ENCODE results near the gene MATK. TPM values are rescaled to one million over a fixed set of nuclear protein-coding genes. Genes with fewer than 3 reads are reported as not detected.

MATK gene
- polyA plus RNA-seq, 1 donor from 2014 or later = 2.6 TPM

DNA sequence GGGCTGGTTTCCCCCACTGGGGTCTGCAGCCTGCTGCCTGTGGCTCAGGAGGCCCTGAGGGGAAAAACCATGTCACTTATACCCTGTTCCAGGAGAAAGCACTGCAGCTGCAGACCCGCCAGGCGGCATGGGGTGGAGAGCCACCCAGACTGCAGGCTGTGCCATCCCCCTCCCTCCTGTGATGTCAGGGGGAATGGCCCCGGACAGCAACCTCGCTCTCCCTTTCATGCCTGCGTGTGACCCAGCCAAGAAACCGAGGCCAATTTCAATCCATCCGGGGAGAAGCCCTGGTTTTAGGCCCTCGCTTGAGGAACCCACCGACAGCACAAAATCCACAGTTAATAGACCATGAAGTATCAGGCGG lies 37.2 kb upstream of the MATK start:
- no peaks in the 10 kb centered on the region for H3K27me3 ChIP-seq (ENCODE audit: insufficient read depth, low read depth, low read length)
- H3K9ac ChIP-seq (ENCODE audit: low read length) = no peak overlapping the region
- H3K36me3 ChIP-seq (ENCODE audit: insufficient read depth, low read length) = no peaks in the 10 kb centered on the region
- H3K79me2 ChIP-seq (replicated peaks; ENCODE audit: insufficient read depth, low read length) = no peaks in the 10 kb centered on the region
- H3K4me2 ChIP-seq (ENCODE audit: low read length) = no peak overlapping the region
- H2AFZ ChIP-seq (ENCODE audit: low read depth, low read length) = no peak overlapping the region
- H3K9me2 ChIP-seq (ENCODE audit: insufficient read depth, low read length) = no peaks in the 10 kb centered on the region
- H3K4me3 ChIP-seq (ENCODE audit: low read length) = no peak overlapping the region
- H3K27ac ChIP-seq (ENCODE audit: low read length) = no peak overlapping the region
- H3K9me3 ChIP-seq (ENCODE audit: low read length) = no peaks in the 10 kb centered on the region
- no peaks in the 10 kb centered on the region for H3F3A ChIP-seq (ENCODE audit: insufficient read depth, low read length, poor library complexity, severe bottlenecking)
- TF ChIP-seq EP300 (conservative IDR thresholded peaks at IDR 0.05; ENCODE audit: poor library complexity, severe bottlenecking) (no peak), TAF1 (IDR thresholded peaks at IDR 0.05; ENCODE audit: low read depth) (no peak), EZH2 (IDR thresholded peaks at IDR 0.05; ENCODE audit: borderline replicate concordance, insufficient read depth, low read length, poor library complexity, severe bottlenecking) (no peak), POLR2AphosphoS5 (IDR thresholded peaks at IDR 0.05) (no peak), MXI1 (conservative IDR thresholded peaks at IDR 0.05; ENCODE audit: poor library complexity, severe bottlenecking) (no peak), SMC3 (conservative IDR thresholded peaks at IDR 0.05; ENCODE audit: poor library complexity) (no peak), RAD21 (conservative IDR thresholded peaks at IDR 0.05) (no peak)
- TF ChIP-seq, protein P1, sequence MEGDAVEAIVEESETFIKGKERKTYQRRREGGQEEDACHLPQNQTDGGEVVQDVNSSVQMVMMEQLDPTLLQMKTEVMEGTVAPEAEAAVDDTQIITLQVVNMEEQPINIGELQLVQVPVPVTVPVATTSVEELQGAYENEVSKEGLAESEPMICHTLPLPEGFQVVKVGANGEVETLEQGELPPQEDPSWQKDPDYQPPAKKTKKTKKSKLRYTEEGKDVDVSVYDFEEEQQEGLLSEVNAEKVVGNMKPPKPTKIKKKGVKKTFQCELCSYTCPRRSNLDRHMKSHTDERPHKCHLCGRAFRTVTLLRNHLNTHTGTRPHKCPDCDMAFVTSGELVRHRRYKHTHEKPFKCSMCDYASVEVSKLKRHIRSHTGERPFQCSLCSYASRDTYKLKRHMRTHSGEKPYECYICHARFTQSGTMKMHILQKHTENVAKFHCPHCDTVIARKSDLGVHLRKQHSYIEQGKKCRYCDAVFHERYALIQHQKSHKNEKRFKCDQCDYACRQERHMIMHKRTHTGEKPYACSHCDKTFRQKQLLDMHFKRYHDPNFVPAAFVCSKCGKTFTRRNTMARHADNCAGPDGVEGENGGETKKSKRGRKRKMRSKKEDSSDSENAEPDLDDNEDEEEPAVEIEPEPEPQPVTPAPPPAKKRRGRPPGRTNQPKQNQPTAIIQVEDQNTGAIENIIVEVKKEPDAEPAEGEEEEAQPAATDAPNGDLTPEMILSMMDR (IDR thresholded peaks at IDR 0.05; ENCODE audit: poor library complexity, severe bottlenecking) = no peak
- TF ChIP-seq, protein P2, sequence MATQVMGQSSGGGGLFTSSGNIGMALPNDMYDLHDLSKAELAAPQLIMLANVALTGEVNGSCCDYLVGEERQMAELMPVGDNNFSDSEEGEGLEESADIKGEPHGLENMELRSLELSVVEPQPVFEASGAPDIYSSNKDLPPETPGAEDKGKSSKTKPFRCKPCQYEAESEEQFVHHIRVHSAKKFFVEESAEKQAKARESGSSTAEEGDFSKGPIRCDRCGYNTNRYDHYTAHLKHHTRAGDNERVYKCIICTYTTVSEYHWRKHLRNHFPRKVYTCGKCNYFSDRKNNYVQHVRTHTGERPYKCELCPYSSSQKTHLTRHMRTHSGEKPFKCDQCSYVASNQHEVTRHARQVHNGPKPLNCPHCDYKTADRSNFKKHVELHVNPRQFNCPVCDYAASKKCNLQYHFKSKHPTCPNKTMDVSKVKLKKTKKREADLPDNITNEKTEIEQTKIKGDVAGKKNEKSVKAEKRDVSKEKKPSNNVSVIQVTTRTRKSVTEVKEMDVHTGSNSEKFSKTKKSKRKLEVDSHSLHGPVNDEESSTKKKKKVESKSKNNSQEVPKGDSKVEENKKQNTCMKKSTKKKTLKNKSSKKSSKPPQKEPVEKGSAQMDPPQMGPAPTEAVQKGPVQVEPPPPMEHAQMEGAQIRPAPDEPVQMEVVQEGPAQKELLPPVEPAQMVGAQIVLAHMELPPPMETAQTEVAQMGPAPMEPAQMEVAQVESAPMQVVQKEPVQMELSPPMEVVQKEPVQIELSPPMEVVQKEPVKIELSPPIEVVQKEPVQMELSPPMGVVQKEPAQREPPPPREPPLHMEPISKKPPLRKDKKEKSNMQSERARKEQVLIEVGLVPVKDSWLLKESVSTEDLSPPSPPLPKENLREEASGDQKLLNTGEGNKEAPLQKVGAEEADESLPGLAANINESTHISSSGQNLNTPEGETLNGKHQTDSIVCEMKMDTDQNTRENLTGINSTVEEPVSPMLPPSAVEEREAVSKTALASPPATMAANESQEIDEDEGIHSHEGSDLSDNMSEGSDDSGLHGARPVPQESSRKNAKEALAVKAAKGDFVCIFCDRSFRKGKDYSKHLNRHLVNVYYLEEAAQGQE (IDR thresholded peaks at IDR 0.05; ENCODE audit: borderline replicate concordance) = no peak
- H4K20me1 ChIP-seq (ENCODE audit: insufficient read depth) = no peaks in the 10 kb centered on the region

DNA sequence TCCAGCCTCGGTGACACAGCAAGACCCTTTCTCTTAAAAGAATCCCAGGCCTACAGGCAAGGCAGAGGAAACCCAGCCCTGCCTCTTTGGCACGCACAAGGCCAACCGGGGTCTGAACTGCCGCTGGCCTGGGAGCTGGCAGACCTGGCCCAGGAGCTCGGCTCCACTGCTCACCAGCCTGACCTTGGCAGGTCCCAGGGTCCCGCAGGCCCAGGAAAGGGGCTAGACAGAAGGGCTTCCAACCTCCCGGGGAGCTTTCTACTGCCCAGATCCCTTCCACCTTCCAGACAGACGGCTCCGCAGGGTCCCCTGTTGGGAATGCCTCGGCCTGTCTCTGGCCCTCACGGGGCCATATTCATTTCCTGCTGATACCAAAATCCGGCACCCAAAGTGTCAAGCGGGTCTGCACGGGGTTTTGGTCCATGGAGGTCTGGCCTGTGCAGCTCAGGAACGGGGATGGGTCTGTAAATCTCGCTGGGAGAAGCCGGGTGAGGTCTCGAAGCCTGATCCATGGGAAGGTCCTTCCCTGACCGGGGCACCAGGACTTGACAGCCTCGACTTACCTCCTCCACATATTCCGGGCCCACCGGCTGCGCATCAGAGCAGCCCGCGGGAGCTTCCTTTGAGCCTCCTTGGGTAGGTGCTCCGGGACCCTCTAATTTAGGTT lies 36.6 kb upstream of the MATK start:
- no peaks in the 10 kb centered on the region for H4K20me1 ChIP-seq (ENCODE audit: insufficient read depth)

More for the DNA sequence above, 36.6 kb upstream of the MATK start:
- Histone ChIP-seq H3K9me3 (ENCODE audit: low read length) (no peaks in the 10 kb centered on the region), H3K9ac (ENCODE audit: low read length) (no peak overlapping the region), H3K27me3 (ENCODE audit: insufficient read depth, low read depth, low read length) (no peaks in the 10 kb centered on the region), H3K9me2 (ENCODE audit: insufficient read depth, low read length) (no peaks in the 10 kb centered on the region), H3K27ac (ENCODE audit: low read length) (no peak overlapping the region), H3F3A (ENCODE audit: insufficient read depth, low read length, poor library complexity, severe bottlenecking) (no peaks in the 10 kb centered on the region), H3K4me3 (ENCODE audit: low read length) (no peak overlapping the region), H3K79me2 (replicated peaks; ENCODE audit: insufficient read depth, low read length) (no peaks in the 10 kb centered on the region), H2AFZ (ENCODE audit: low read depth, low read length) (no peak overlapping the region), H3K36me3 (ENCODE audit: insufficient read depth, low read length) (no peaks in the 10 kb centered on the region), H3K4me2 (ENCODE audit: low read length) (no peak overlapping the region)
- no peak for TF ChIP-seq SMC3 (conservative IDR thresholded peaks at IDR 0.05; ENCODE audit: poor library complexity)
- no peak for TF ChIP-seq MXI1 (conservative IDR thresholded peaks at IDR 0.05; ENCODE audit: poor library complexity, severe bottlenecking)
- TF ChIP-seq, protein P1 (IDR thresholded peaks at IDR 0.05; ENCODE audit: poor library complexity, severe bottlenecking) = no peak
- no peak for TF ChIP-seq TAF1 (IDR thresholded peaks at IDR 0.05; ENCODE audit: low read depth)
- TF ChIP-seq EP300 (conservative IDR thresholded peaks at IDR 0.05; ENCODE audit: poor library complexity, severe bottlenecking) = no peak
- TF ChIP-seq EZH2 (IDR thresholded peaks at IDR 0.05; ENCODE audit: borderline replicate concordance, insufficient read depth, low read length, poor library complexity, severe bottlenecking) = no peak
- TF ChIP-seq, protein P2 (IDR thresholded peaks at IDR 0.05; ENCODE audit: borderline replicate concordance) = no peak
- TF ChIP-seq POLR2AphosphoS5 (IDR thresholded peaks at IDR 0.05) = no peak
- TF ChIP-seq RAD21 (conservative IDR thresholded peaks at IDR 0.05) = no peak

All from neural cell (in vitro differentiated cells).